ENCODE results near the gene SGCG.
A peak's percentile ranks its signal among the peaks of the same experiment; 100 is the strongest.

Gene SGCG

GRCh38 chr13:23349161-23349897, 168.6 kb downstream of the SGCG start:
- no peak overlapping the region for H3K4ac ChIP-seq (ENCODE audit: low read depth, low read length)
- H3K36me3 ChIP-seq (ENCODE audit: control insufficient read depth in 1 of 2, insufficient read depth in 2 of 2, low read length in 2 of 2) = peaks cover 2 to 4% of the 10 kb centered on the region in 2 experiments
- no peaks in the 10 kb centered on the region for H3K27me3 ChIP-seq (ENCODE audit: insufficient read depth, low read length)
- H2AFZ ChIP-seq (ENCODE audit: insufficient read depth, low read length, poor library complexity) = no peak overlapping the region
- H4K8ac ChIP-seq (ENCODE audit: low read depth, low read length) = no peak overlapping the region
- H4K91ac ChIP-seq (ENCODE audit: low read depth, low read length) = no peak overlapping the region
- H3K9me3 ChIP-seq (ENCODE audit: insufficient read depth, low read depth, low read length) = no peaks in the 10 kb centered on the region
- no peak overlapping the region for H2BK120ac ChIP-seq (ENCODE audit: insufficient read depth, low read length, poor library complexity)
- H3K23ac ChIP-seq (ENCODE audit: low read length) = no peak overlapping the region
- no peak overlapping the region for H4K12ac ChIP-seq (ENCODE audit: low read depth, low read length)
- H3K18ac ChIP-seq (ENCODE audit: low read length) = no peak overlapping the region
- no peak overlapping the region for H3K4me2 ChIP-seq (ENCODE audit: low read length)
- H3K4me1 ChIP-seq (ENCODE audit: control insufficient read depth in 1 of 2, insufficient read depth in 2 of 2, low read length in 2 of 2) = no peaks in the 10 kb centered on the region
- H2BK5ac ChIP-seq (ENCODE audit: low read depth, low read length, poor library complexity) = no peak overlapping the region
- H3K79me2 ChIP-seq (ENCODE audit: control insufficient read depth, insufficient read depth, low read length, poor library complexity) = no peaks in the 10 kb centered on the region
- H2AK5ac ChIP-seq (ENCODE audit: low read length) = no peak overlapping the region
- no peak for DNase-seq
- H3K14ac ChIP-seq (ENCODE audit: low read length) = no peak overlapping the region
- no peak overlapping the region for H3K9ac ChIP-seq (ENCODE audit: low read length)
- no CpG with 5 or more reads among the region's 4 CpGs for WGBS (ENCODE audit: extremely low coverage, insufficient coverage, insufficient read length)
- no peak overlapping the region for H3K4me3 ChIP-seq (ENCODE audit: low read depth, low read length)
- no peak overlapping the region for H2BK12ac ChIP-seq (ENCODE audit: low read length)
- no peak overlapping the region for H3K27ac ChIP-seq (ENCODE audit: low read depth, low read length)
- H3K79me1 ChIP-seq (ENCODE audit: low read length) = no peaks in the 10 kb centered on the region

DNA sequence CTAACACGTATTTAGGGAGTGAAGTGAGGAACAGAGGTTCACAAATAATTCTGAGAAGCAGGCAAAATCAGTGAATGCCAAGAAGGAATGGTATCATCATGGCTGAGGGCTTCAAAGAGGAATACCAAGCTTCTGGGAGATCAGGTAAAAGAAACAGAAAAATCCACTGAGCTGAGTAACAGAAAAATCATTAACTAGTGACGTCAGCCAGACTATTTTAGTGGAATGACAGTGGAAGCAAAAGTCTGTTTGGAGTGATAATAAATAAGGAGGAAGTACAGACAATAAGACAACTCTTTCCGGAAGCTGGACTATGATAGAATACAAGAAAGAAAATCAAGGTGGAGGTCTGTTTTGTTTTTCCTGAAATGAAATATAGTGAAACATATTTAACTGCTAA, 169.2 kb downstream of the SGCG start:
- Histone ChIP-seq H2AFZ (ENCODE audit: insufficient read depth, low read length, poor library complexity) (no peak overlapping the region), H3K4me2 (ENCODE audit: low read length) (no peak overlapping the region), H3K36me3 (ENCODE audit: control insufficient read depth in 1 of 2, insufficient read depth in 2 of 2, low read length in 2 of 2) (peaks cover 7 to 9% of the 10 kb centered on the region in 2 experiments), H4K91ac (ENCODE audit: low read depth, low read length) (no peak overlapping the region), H2AK5ac (ENCODE audit: low read length) (no peak overlapping the region), H3K27ac (ENCODE audit: low read depth, low read length) (no peak overlapping the region), H2BK5ac (ENCODE audit: low read depth, low read length, poor library complexity) (no peak overlapping the region), H4K12ac (ENCODE audit: low read depth, low read length) (no peak overlapping the region), H3K23ac (ENCODE audit: low read length) (no peak overlapping the region), H2BK120ac (ENCODE audit: insufficient read depth, low read length, poor library complexity) (no peak overlapping the region), H3K14ac (ENCODE audit: low read length) (no peak overlapping the region), H3K79me1 (ENCODE audit: low read length) (no peaks in the 10 kb centered on the region), H3K4me1 (ENCODE audit: control insufficient read depth in 1 of 2, insufficient read depth in 2 of 2, low read length in 2 of 2) (no peaks in the 10 kb centered on the region), H3K27me3 (ENCODE audit: insufficient read depth, low read length) (no peaks in the 10 kb centered on the region), H3K9ac (ENCODE audit: low read length) (no peak overlapping the region), H2BK12ac (ENCODE audit: low read length) (no peak overlapping the region), H4K8ac (ENCODE audit: low read depth, low read length) (no peak overlapping the region), H3K79me2 (ENCODE audit: control insufficient read depth, insufficient read depth, low read length, poor library complexity) (no peaks in the 10 kb centered on the region), H3K4ac (ENCODE audit: low read depth, low read length) (no peak overlapping the region), H3K4me3 (ENCODE audit: low read depth, low read length) (no peak overlapping the region), H3K18ac (ENCODE audit: low read length) (no peak overlapping the region), H3K9me3 (ENCODE audit: insufficient read depth, low read depth, low read length) (no peaks in the 10 kb centered on the region)
- WGBS (ENCODE audit: extremely low coverage, insufficient coverage, insufficient read length) = no CpG with 5 or more reads among the region's 3 CpGs
- DNase-seq = peak in 1 of 2 donors; percentile 22

GRCh38 chr13:23352161-23352560, 171.4 kb downstream of the SGCG start:
- no CpG with 5 or more reads among the region's 4 CpGs for WGBS (ENCODE audit: extremely low coverage, insufficient coverage, insufficient read length)
- no peak overlapping the region for H3K4me3 ChIP-seq (ENCODE audit: low read depth, low read length)

DNA sequence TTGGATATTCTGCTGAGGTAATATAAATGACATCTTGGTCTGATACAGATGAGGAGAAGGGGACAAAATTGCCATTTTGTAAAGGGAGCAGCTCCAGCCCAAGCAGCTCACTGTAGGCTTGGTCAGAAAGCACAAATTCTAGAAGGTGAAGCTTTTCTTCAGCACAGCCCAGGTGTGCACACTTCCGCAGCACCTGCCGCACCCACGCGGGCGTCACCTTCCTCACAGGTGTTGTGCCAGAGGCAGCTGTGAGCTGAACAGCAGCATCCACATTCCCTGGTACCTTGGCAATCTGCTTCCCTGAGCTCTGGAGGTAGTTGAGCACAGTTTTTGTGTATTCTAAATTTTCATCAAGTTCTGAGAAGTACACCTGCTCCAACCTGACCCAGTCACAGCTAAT, 173.7 kb downstream of the SGCG start:
- H3K4me2 ChIP-seq (ENCODE audit: low read length) = no peak overlapping the region

More at GRCh38 chr13:23352161-23352560, 171.4 kb downstream of the SGCG start:
- no peak overlapping the region for H2BK120ac ChIP-seq (ENCODE audit: insufficient read depth, low read length, poor library complexity)
- H3K27ac ChIP-seq (ENCODE audit: low read depth, low read length) = no peak overlapping the region
- H3K79me2 ChIP-seq (ENCODE audit: control insufficient read depth, insufficient read depth, low read length, poor library complexity) = no peaks in the 10 kb centered on the region
- no peak overlapping the region for H3K9ac ChIP-seq (ENCODE audit: low read length)
- no peaks in the 10 kb centered on the region for H3K27me3 ChIP-seq (ENCODE audit: insufficient read depth, low read length)
- no peak overlapping the region for H2BK5ac ChIP-seq (ENCODE audit: low read depth, low read length, poor library complexity)
- H3K23ac ChIP-seq (ENCODE audit: low read length) = no peak overlapping the region
- no peaks in the 10 kb centered on the region for H3K79me1 ChIP-seq (ENCODE audit: low read length)
- H3K36me3 ChIP-seq (ENCODE audit: control insufficient read depth in 1 of 2, insufficient read depth in 2 of 2, low read length in 2 of 2) = peaks cover 6 to 20% of the 10 kb centered on the region in 2 experiments
- H2BK12ac ChIP-seq (ENCODE audit: low read length) = no peak overlapping the region
- no peak overlapping the region for H4K91ac ChIP-seq (ENCODE audit: low read depth, low read length)
- no peak overlapping the region for H3K14ac ChIP-seq (ENCODE audit: low read length)
- H2AK5ac ChIP-seq (ENCODE audit: low read length) = no peak overlapping the region
- DNase-seq = no peak
- H3K18ac ChIP-seq (ENCODE audit: low read length) = no peak overlapping the region
- H3K4me2 ChIP-seq (ENCODE audit: low read length) = no peak overlapping the region
- no peak overlapping the region for H4K12ac ChIP-seq (ENCODE audit: low read depth, low read length)
- H3K4me1 ChIP-seq (ENCODE audit: control insufficient read depth in 1 of 2, insufficient read depth in 2 of 2, low read length in 2 of 2) = no peaks in the 10 kb centered on the region
- no peak overlapping the region for H2AFZ ChIP-seq (ENCODE audit: insufficient read depth, low read length, poor library complexity)
- no peak overlapping the region for H4K8ac ChIP-seq (ENCODE audit: low read depth, low read length)
- H3K9me3 ChIP-seq (ENCODE audit: insufficient read depth, low read depth, low read length) = no peaks in the 10 kb centered on the region
- no peak overlapping the region for H3K4ac ChIP-seq (ENCODE audit: low read depth, low read length)

More for the DNA sequence above, 173.7 kb downstream of the SGCG start:
- H4K8ac ChIP-seq (ENCODE audit: low read depth, low read length) = no peak overlapping the region
- H3K18ac ChIP-seq (ENCODE audit: low read length) = no peak overlapping the region
- H3K36me3 ChIP-seq (ENCODE audit: control insufficient read depth in 1 of 2, insufficient read depth in 2 of 2, low read length in 2 of 2) = peaks cover 9 to 18% of the 10 kb centered on the region in 2 experiments
- no peaks in the 10 kb centered on the region for H3K79me1 ChIP-seq (ENCODE audit: low read length)
- no peak overlapping the region for H3K14ac ChIP-seq (ENCODE audit: low read length)
- no peak overlapping the region for H2BK5ac ChIP-seq (ENCODE audit: low read depth, low read length, poor library complexity)
- H3K27me3 ChIP-seq (ENCODE audit: insufficient read depth, low read length) = no peaks in the 10 kb centered on the region
- H2BK12ac ChIP-seq (ENCODE audit: low read length) = no peak overlapping the region
- no peak overlapping the region for H2BK120ac ChIP-seq (ENCODE audit: insufficient read depth, low read length, poor library complexity)
- WGBS (ENCODE audit: extremely low coverage, insufficient coverage, insufficient read length) = no CpG with 5 or more reads among the region's 5 CpGs
- H3K4me3 ChIP-seq (ENCODE audit: low read depth, low read length) = no peak overlapping the region
- H2AK5ac ChIP-seq (ENCODE audit: low read length) = no peak overlapping the region
- DNase-seq = no peak
- H3K4me1 ChIP-seq (ENCODE audit: control insufficient read depth in 1 of 2, insufficient read depth in 2 of 2, low read length in 2 of 2) = no peaks in the 10 kb centered on the region
- no peaks in the 10 kb centered on the region for H3K79me2 ChIP-seq (ENCODE audit: control insufficient read depth, insufficient read depth, low read length, poor library complexity)
- H3K4ac ChIP-seq (ENCODE audit: low read depth, low read length) = no peak overlapping the region
- no peak overlapping the region for H3K23ac ChIP-seq (ENCODE audit: low read length)
- no peak overlapping the region for H4K91ac ChIP-seq (ENCODE audit: low read depth, low read length)
- no peak overlapping the region for H4K12ac ChIP-seq (ENCODE audit: low read depth, low read length)
- no peak overlapping the region for H2AFZ ChIP-seq (ENCODE audit: insufficient read depth, low read length, poor library complexity)
- H3K9me3 ChIP-seq (ENCODE audit: insufficient read depth, low read depth, low read length) = no peaks in the 10 kb centered on the region
- H3K27ac ChIP-seq (ENCODE audit: low read depth, low read length) = no peak overlapping the region
- no peak overlapping the region for H3K9ac ChIP-seq (ENCODE audit: low read length)

Data from trophoblast cell (in vitro differentiated cells and primary cell).